ENCODE measurements around the gene RPUSD4.
"Not testable (repeated sequence)": the region's sequence is repeated elsewhere in the genome, so short reads cannot be mapped to it uniquely, and the experiment has no call there.

RPUSD4 gene

GRCh38 chr11:126211236-126212088, at the start of gene RPUSD4, which contains the start of gene FAM118B:
Gene RPUSD4, minus strand, starts transcription at chr11:126211650. Its CDS starts 12 bp downstream, at chr11:126211638.
Gene FAM118B, plus strand, starts transcription at chr11:126211782. Its CDS starts 23,220 bp downstream, at chr11:126235002.
- H3K9me3 ChIP-seq (ENCODE audit: control insufficient read depth, insufficient read depth, low read depth, low read length), result no peaks in the 10 kb centered on the region
- no peaks in the 10 kb centered on the region for H3K27me3 ChIP-seq (ENCODE audit: control insufficient read depth, insufficient read depth, low read length)
- peaks cover 15% of the 10 kb centered on the region; the same call in 1 of the 2 replicates for H3K4me1 ChIP-seq (ENCODE audit: control insufficient read depth, insufficient read depth, low read length)
- peak within 1 kb of the TSS; percentile 73 for H3K27ac ChIP-seq (ENCODE audit: low read depth, low read length)
- peaks cover 34% of the 10 kb centered on the region for H3K36me3 ChIP-seq (ENCODE audit: control insufficient read depth, insufficient read depth, low read length)
- H3K4me3 ChIP-seq (ENCODE audit: low read depth, low read length), result peak within 1 kb of the TSS; percentile 97
- peak within 1 kb of the TSS; percentile 87 for H3K9ac ChIP-seq (ENCODE audit: low read length)

- no peaks in the 10 kb centered on the region for H3K27me3 ChIP-seq (ENCODE audit: control insufficient read depth, insufficient read depth, low read length)
- H3K4me1 ChIP-seq (ENCODE audit: control insufficient read depth, insufficient read depth, low read length), result no peaks in the 10 kb centered on the region
- no peak overlapping the region for H3K4me3 ChIP-seq (ENCODE audit: low read depth, low read length)
- no peaks in the 10 kb centered on the region for H3K9me3 ChIP-seq (ENCODE audit: control insufficient read depth, insufficient read depth, low read depth, low read length)
- no peak overlapping the region for H3K27ac ChIP-seq (ENCODE audit: low read depth, low read length)
- peaks cover 82% of the 10 kb centered on the region for H3K36me3 ChIP-seq (ENCODE audit: control insufficient read depth, insufficient read depth, low read length)
- no peak overlapping the region for H3K9ac ChIP-seq (ENCODE audit: low read length)
Measured at GRCh38 chr11:126257764-126258163, 46.3 kb upstream of the RPUSD4 start.

GRCh38 chr11:126257144-126257543, 45.7 kb upstream of the RPUSD4 start:
- Histone ChIP-seq H3K4me3 (ENCODE audit: low read depth, low read length) (no peak overlapping the region), H3K36me3 (ENCODE audit: control insufficient read depth, insufficient read depth, low read length) (peaks cover 82% of the 10 kb centered on the region), H3K27me3 (ENCODE audit: control insufficient read depth, insufficient read depth, low read length) (no peaks in the 10 kb centered on the region), H3K4me1 (ENCODE audit: control insufficient read depth, insufficient read depth, low read length) (no peaks in the 10 kb centered on the region), H3K27ac (ENCODE audit: low read depth, low read length) (no peak overlapping the region), H3K9me3 (ENCODE audit: control insufficient read depth, insufficient read depth, low read depth, low read length) (no peaks in the 10 kb centered on the region), H3K9ac (ENCODE audit: low read length) (no peak overlapping the region)

GRCh38 chr11:126256216-126256615, 44.8 kb upstream of the RPUSD4 start:
- H3K27ac ChIP-seq (ENCODE audit: low read depth, low read length), result no peak overlapping the region
- H3K9ac ChIP-seq (ENCODE audit: low read length), result no peak overlapping the region
- H3K27me3 ChIP-seq (ENCODE audit: control insufficient read depth, insufficient read depth, low read length), result no peaks in the 10 kb centered on the region
- no peaks in the 10 kb centered on the region for H3K4me1 ChIP-seq (ENCODE audit: control insufficient read depth, insufficient read depth, low read length)
- no peaks in the 10 kb centered on the region for H3K9me3 ChIP-seq (ENCODE audit: control insufficient read depth, insufficient read depth, low read depth, low read length)
- peaks cover 76% of the 10 kb centered on the region for H3K36me3 ChIP-seq (ENCODE audit: control insufficient read depth, insufficient read depth, low read length)
- no peak overlapping the region for H3K4me3 ChIP-seq (ENCODE audit: low read depth, low read length)

- H3K4me3 ChIP-seq (ENCODE audit: low read depth, low read length); H3K27ac ChIP-seq (ENCODE audit: low read depth, low read length); H3K9me3 ChIP-seq (ENCODE audit: control insufficient read depth, insufficient read depth, low read depth, low read length); H3K9ac ChIP-seq (ENCODE audit: low read length); H3K4me1 ChIP-seq (ENCODE audit: control insufficient read depth, insufficient read depth, low read length); H3K27me3 ChIP-seq (ENCODE audit: control insufficient read depth, insufficient read depth, low read length): not testable (repeated sequence)
- H3K36me3 ChIP-seq (ENCODE audit: control insufficient read depth, insufficient read depth, low read length), result peaks cover 78% of the 10 kb centered on the region
Measured at GRCh38 chr11:126255507-126255906, 44.1 kb upstream of the RPUSD4 start.

GRCh38 chr11:126254819-126255218, 43.4 kb upstream of the RPUSD4 start:
- Histone ChIP-seq H3K4me1 (ENCODE audit: control insufficient read depth, insufficient read depth, low read length) (no peaks in the 10 kb centered on the region), H3K9me3 (ENCODE audit: control insufficient read depth, insufficient read depth, low read depth, low read length) (no peaks in the 10 kb centered on the region), H3K27ac (ENCODE audit: low read depth, low read length) (no peak overlapping the region), H3K36me3 (ENCODE audit: control insufficient read depth, insufficient read depth, low read length) (peaks cover 77% of the 10 kb centered on the region), H3K27me3 (ENCODE audit: control insufficient read depth, insufficient read depth, low read length) (no peaks in the 10 kb centered on the region), H3K9ac (ENCODE audit: low read length) (no peak overlapping the region), H3K4me3 (ENCODE audit: low read depth, low read length) (no peak overlapping the region)

- H3K9me3 ChIP-seq (ENCODE audit: control insufficient read depth, insufficient read depth, low read depth, low read length), result no peaks in the 10 kb centered on the region
- H3K4me1 ChIP-seq (ENCODE audit: control insufficient read depth, insufficient read depth, low read length), result no peaks in the 10 kb centered on the region
- H3K27ac ChIP-seq (ENCODE audit: low read depth, low read length), result no peak overlapping the region
- no peaks in the 10 kb centered on the region for H3K27me3 ChIP-seq (ENCODE audit: control insufficient read depth, insufficient read depth, low read length)
- no peak overlapping the region for H3K9ac ChIP-seq (ENCODE audit: low read length)
- H3K36me3 ChIP-seq (ENCODE audit: control insufficient read depth, insufficient read depth, low read length), result peaks cover 73% of the 10 kb centered on the region
- H3K4me3 ChIP-seq (ENCODE audit: low read depth, low read length), result no peak overlapping the region
Measured at GRCh38 chr11:126253265-126253664, 41.8 kb upstream of the RPUSD4 start.

- Histone ChIP-seq H3K36me3 (ENCODE audit: control insufficient read depth, insufficient read depth, low read length) (peaks cover 50% of the 10 kb centered on the region), H3K27ac (ENCODE audit: low read depth, low read length) (no peak overlapping the region), H3K9ac (ENCODE audit: low read length) (no peak overlapping the region), H3K4me3 (ENCODE audit: low read depth, low read length) (no peak overlapping the region), H3K27me3 (ENCODE audit: control insufficient read depth, insufficient read depth, low read length) (no peaks in the 10 kb centered on the region), H3K9me3 (ENCODE audit: control insufficient read depth, insufficient read depth, low read depth, low read length) (no peaks in the 10 kb centered on the region), H3K4me1 (ENCODE audit: control insufficient read depth, insufficient read depth, low read length) (no peaks in the 10 kb centered on the region)
Measured at GRCh38 chr11:126246636-126247035, 35.2 kb upstream of the RPUSD4 start.

GRCh38 chr11:126233391-126233790, 21.9 kb upstream of the RPUSD4 start:
- no peaks in the 10 kb centered on the region for H3K4me1 ChIP-seq (ENCODE audit: control insufficient read depth, insufficient read depth, low read length)
- H3K9ac ChIP-seq (ENCODE audit: low read length), result no peak overlapping the region
- H3K4me3 ChIP-seq (ENCODE audit: low read depth, low read length), result no peak overlapping the region
- no peaks in the 10 kb centered on the region for H3K9me3 ChIP-seq (ENCODE audit: control insufficient read depth, insufficient read depth, low read depth, low read length)
- no peaks in the 10 kb centered on the region for H3K27me3 ChIP-seq (ENCODE audit: control insufficient read depth, insufficient read depth, low read length)
- no peak overlapping the region for H3K27ac ChIP-seq (ENCODE audit: low read depth, low read length)
- H3K36me3 ChIP-seq (ENCODE audit: control insufficient read depth, insufficient read depth, low read length), result peaks cover 32% of the 10 kb centered on the region

GRCh38 chr11:126232683-126233082, 21.2 kb upstream of the RPUSD4 start:
- no peak overlapping the region for H3K27ac ChIP-seq (ENCODE audit: low read depth, low read length)
- H3K36me3 ChIP-seq (ENCODE audit: control insufficient read depth, insufficient read depth, low read length), result peaks cover 25% of the 10 kb centered on the region
- H3K9ac ChIP-seq (ENCODE audit: low read length), result no peak overlapping the region
- no peaks in the 10 kb centered on the region for H3K27me3 ChIP-seq (ENCODE audit: control insufficient read depth, insufficient read depth, low read length)
- no peaks in the 10 kb centered on the region for H3K9me3 ChIP-seq (ENCODE audit: control insufficient read depth, insufficient read depth, low read depth, low read length)
- no peak overlapping the region for H3K4me3 ChIP-seq (ENCODE audit: low read depth, low read length)
- H3K4me1 ChIP-seq (ENCODE audit: control insufficient read depth, insufficient read depth, low read length), result no peaks in the 10 kb centered on the region

GRCh38 chr11:126231725-126232459, 20.4 kb upstream of the RPUSD4 start:
- Histone ChIP-seq H3K36me3 (ENCODE audit: control insufficient read depth, insufficient read depth, low read length) (peaks cover 28% of the 10 kb centered on the region), H3K4me1 (ENCODE audit: control insufficient read depth, insufficient read depth, low read length) (no peaks in the 10 kb centered on the region), H3K9me3 (ENCODE audit: control insufficient read depth, insufficient read depth, low read depth, low read length) (no peaks in the 10 kb centered on the region), H3K27me3 (ENCODE audit: control insufficient read depth, insufficient read depth, low read length) (no peaks in the 10 kb centered on the region), H3K9ac (ENCODE audit: low read length) (no peak overlapping the region), H3K4me3 (ENCODE audit: low read depth, low read length) (no peak overlapping the region), H3K27ac (ENCODE audit: low read depth, low read length) (no peak overlapping the region)
